Measurements from ENCODE around the gene S100A5.

- TF ChIP-seq EZH2 (IDR thresholded peaks at IDR 0.05; ENCODE audit: borderline replicate concordance, low read depth, low read length, severe bottlenecking) (no peak), CTCF (IDR thresholded peaks at IDR 0.05; ENCODE audit: borderline replicate concordance, extremely low read depth, low read length, poor library complexity, severe bottlenecking) (no peak)
These were observed 3.9 kb downstream of the S100A5 start for GRCh38 chr1:153536671-153537375.
